Measurements from ENCODE around the gene CEP112. TPM values are rescaled to one million over a fixed set of nuclear protein-coding genes. Genes with fewer than 3 reads are reported as not detected.

CEP112 gene
- total and polyA plus RNA-seq, 2 of the 13 experiments (the other 11 are each of a cell fraction or from before 2014, with no cell fraction given): 1.2 to 3.4 TPM

- TF ChIP-seq RNF219 (CRISPR knock-in tag; IDR thresholded peaks at IDR 0.05) (no peak), MIER3 (CRISPR knock-in tag; IDR thresholded peaks at IDR 0.05; ENCODE audit: borderline replicate concordance) (peak; percentile 18; the same call in 1 of the 2 replicates), PATZ1 (CRISPR knock-in tag; IDR thresholded peaks at IDR 0.05) (no peak; the same call in 1 of the 2 replicates), MAFF (IDR thresholded peaks at IDR 0.05; ENCODE audit: low read depth, low read length) (peak; percentile 56; the same call in 1 of the 2 replicates), ZNF460 (CRISPR knock-in tag; IDR thresholded peaks at IDR 0.05; ENCODE audit: borderline replicate concordance) (no peak), HNF1A (IDR thresholded peaks at IDR 0.05; ENCODE audit: low read depth) (peak; percentile 22; the same call in 1 of the 2 replicates), HNF1A (CRISPR knock-in tag; IDR thresholded peaks at IDR 0.05; ENCODE audit: borderline replicate concordance) (peak; percentile 60; the same call in 1 of the 2 replicates), TFAP4 (IDR thresholded peaks at IDR 0.05; ENCODE audit: borderline replicate concordance, low read depth) (0 out of 2 replicates have a peak, but pooled peaks have one; percentile 11), MTERF4 (CRISPR knock-in tag; IDR thresholded peaks at IDR 0.05) (no peak), THRA (CRISPR knock-in tag; IDR thresholded peaks at IDR 0.05; ENCODE audit: borderline replicate concordance) (no peak), POGZ (CRISPR knock-in tag; IDR thresholded peaks at IDR 0.05) (0 out of 2 replicates have a peak, but pooled peaks have one; percentile 23), SOX13 (IDR thresholded peaks at IDR 0.05) (peak; percentile 33; the same call in 1 of the 2 replicates), SOX13 (CRISPR knock-in tag; conservative IDR thresholded peaks at IDR 0.05 in 1 of 2, IDR thresholded peaks at IDR 0.05 in 1 of 2) (peak in 1 of 2 experiments; percentile 94; a peak in 2 of 4 replicates), FOXO1 (CRISPR knock-in tag; IDR thresholded peaks at IDR 0.05) (no peak)
Measured at GRCh38 chr17:65656390-65657250, 535.3 kb downstream of the CEP112 start (continued).

Measured in HepG2 (cell line).